HCT116 (cell line): Measurements from ENCODE around the gene SIAE. TPM values are rescaled to one million over a fixed set of nuclear protein-coding genes. Genes with fewer than 3 reads are reported as not detected.

ENCODE experiments used
- ATAC-seq: fragments of 200-7000 bp; cut with Tn5 transposase; 2 replicates; pipeline ENCODE4 v1.9.1; 2020; ENCODE audit warnings: mild to moderate bottlenecking, moderate library complexity
- BruUV-seq: library from RNA; stranded (reverse); fragments of 400-500 nt; replicated peaks from 2 replicates; lab custom pipeline; 2021; lab: Mats Ljungman, UMichigan
- CTCF ChIA-PET: fragments of 300-600 bp; sonication (Branson Sonifier 250); formaldehyde crosslinking; loops from one replicate; lab custom pipeline; 2021; ENCODE audit warnings: antibody characterized with exemption; lab: Charles Lee
- POLR2A ChIA-PET: fragments of 300-600, 350-600 bp; sonication (Branson Sonifier 250); formaldehyde crosslinking; loops from one replicate; lab custom pipeline; 2021; ENCODE audit warnings: antibody characterized with exemption; lab: Charles Lee
- RAD21 ChIA-PET, 2 experiments: fragments of 300-600 bp; sonication (Branson Sonifier 250); formaldehyde crosslinking; loops; one replicate each; lab custom pipeline; 2023; ENCODE audit warnings: low total read pairs in 2 of 2; ENCODE audit not compliant: uncharacterized antibody in 2 of 2, unreplicated experiment in 2 of 2, low non-redundant PET in 1 of 2; lab: Charles Lee
- DNase-seq: peaks from one replicate; pipeline ENCODE4 v3.0.0-alpha.2; 2010; ENCODE audit warnings: low read depth, low spot score
- H2AFZ ChIP-seq: fragments of 200-600 bp; shearing (Covaris generic), sonication (generic); 2 replicates; pipeline ENCODE4 v1.6.1; 2017; ENCODE audit warnings: low read depth, mixed run types, mixed read lengths, antibody characterized with exemption, low read length; ENCODE audit not compliant: poor library complexity, severe bottlenecking
- H3K27ac ChIP-seq: 2 replicates; pipeline ENCODE4 v1.5.1; 2012; ENCODE audit warnings: low read depth, low read length
- H3K27me3 ChIP-seq: fragments of 200-600 bp; sonication (generic); 2 replicates; pipeline ENCODE4 v1.6.1; 2016; ENCODE audit warnings: mixed run types, low read length, mixed read lengths; ENCODE audit not compliant: insufficient read depth
- H3K36me3 ChIP-seq, 2 experiments: fragments of 200-500 bp in 1 of 2; fragments of 200-600 bp in 1 of 2; sonication (Bioruptor generic) in 1 of 2; sonication (generic) in 1 of 2; 2 replicates each; pipeline versions ENCODE4 v1.5.1 to v1.6.1; 2014 to 2016; ENCODE audit warnings: low read length in 2 of 2, inconsistent platforms in 1 of 2, mixed read lengths in 1 of 2, mixed run types in 1 of 2; ENCODE audit not compliant: insufficient read depth in 2 of 2, control insufficient read depth in 1 of 2
- H3K4me1 ChIP-seq, 2 experiments: fragments of 200-600 bp in 1 of 2; sonication (generic) in 1 of 2; 2 replicates each; pipeline versions ENCODE4 v1.5.1 to v1.6.1; 2012 to 2017; ENCODE audit warnings: low read length in 2 of 2, inconsistent platforms in 1 of 2, mild to moderate bottlenecking in 1 of 2, mixed read lengths in 1 of 2, mixed run types in 1 of 2, moderate library complexity in 1 of 2; ENCODE audit not compliant: insufficient read depth in 2 of 2, control insufficient read depth in 1 of 2
- H3K4me2 ChIP-seq: fragments of 200-600 bp; sonication (generic); 2 replicates; pipeline ENCODE4 v1.6.1; 2017; ENCODE audit warnings: mixed run types, low read length, mixed read lengths
- H3K4me3 ChIP-seq, 2 experiments: fragments of 200-600 bp in 1 of 2; sonication (generic) in 1 of 2; replicated peaks in 1 of 2; 2 replicates each; pipeline ENCODE4 v1.5.1; 2011 to 2016; ENCODE audit warnings: low read length in 2 of 2, control low read depth in 1 of 2, low read depth in 1 of 2, mild to moderate bottlenecking in 1 of 2, mixed read lengths in 1 of 2, mixed run types in 1 of 2
- H3K79me2 ChIP-seq: fragments of 200-600 bp; sonication (generic); 2 replicates; pipeline ENCODE4 v1.6.1; 2017; ENCODE audit warnings: mild to moderate bottlenecking, mixed run types, low read length, moderate library complexity, mixed read lengths; ENCODE audit not compliant: insufficient read depth
- H3K9ac ChIP-seq: fragments of 200-600 bp; sonication (generic); 2 replicates; pipeline ENCODE4 v1.6.1; 2016; ENCODE audit warnings: low read length, mixed read lengths
- H3K9me2 ChIP-seq: fragments of 200-600 bp; sonication (generic), shearing (Covaris generic); 2 replicates; pipeline ENCODE4 v1.6.1; 2017; ENCODE audit warnings: mixed run types, mild to moderate bottlenecking, moderate library complexity; ENCODE audit not compliant: insufficient read depth
- H3K9me3 ChIP-seq, 2 experiments: fragments of 200-500 bp in 1 of 2; fragments of 200-600 bp in 1 of 2; sonication (Bioruptor generic) in 1 of 2; sonication (generic) in 1 of 2; 2 replicates each; pipeline ENCODE4 v1.6.1; 2014 to 2017; ENCODE audit warnings: low read length in 2 of 2, mixed read lengths in 2 of 2, inconsistent platforms in 1 of 2, low read depth in 1 of 2, mild to moderate bottlenecking in 1 of 2, mixed run types in 1 of 2, moderate library complexity in 1 of 2; ENCODE audit not compliant: control insufficient read depth in 1 of 2, insufficient read depth in 1 of 2
- H4K20me1 ChIP-seq: fragments of 200-600 bp; sonication (generic), shearing (Covaris generic); 2 replicates; pipeline ENCODE4 v1.6.1; 2017; ENCODE audit warnings: mixed run types, mild to moderate bottlenecking, moderate library complexity; ENCODE audit not compliant: insufficient read depth
- ELF1 ChIP-seq: IDR thresholded peaks from 2 replicates; pipeline ENCODE4 v1.6.1; 2012; ENCODE audit warnings: low read depth, borderline replicate concordance
- EZH2 ChIP-seq: fragments of 200-600 bp; sonication (generic); IDR thresholded peaks from 2 replicates; pipeline ENCODE4 v1.6.1; 2017; ENCODE audit warnings: antibody characterized with exemption, mixed run types
- JUND ChIP-seq: IDR thresholded peaks from 2 replicates; pipeline ENCODE4 v1.6.1; 2012
- TCF7L2 ChIP-seq: IDR thresholded peaks from 2 replicates; pipeline ENCODE4 v1.7.0; 2011; ENCODE audit warnings: borderline replicate concordance, inconsistent platforms; ENCODE audit not compliant: insufficient read depth, insufficient read length; ENCODE audit errors: extremely low read depth
- ZFX ChIP-seq: fragments of 450-650 bp; IDR thresholded peaks from 2 replicates; pipeline ENCODE4 v1.6.1; 2017
- ZNF274 ChIP-seq: fragments of 200-500 bp; sonication (Bioruptor generic); IDR thresholded peaks from 2 replicates; pipeline ENCODE4 v1.6.1; 2014; ENCODE audit warnings: mild to moderate bottlenecking, low read depth, low read length, inconsistent platforms
- intact Hi-C: fragments of 100-400 bp; cut with micrococcal nuclease; formaldehyde crosslinking; loops from 2 replicates; pipeline ENCODE4 v1.10.0; 2022
- total RNA-seq: library from RNA; stranded (reverse); gene quantifications from one replicate; pipeline ENCODE4 v1.2.1, GENCODE V29; 2021; ENCODE audit not compliant: unreplicated experiment
- TF ChIP-seq, protein P1 (sequence below): IDR thresholded peaks from 2 replicates; pipeline ENCODE4 v1.6.1; 2011; ENCODE audit warnings: mild to moderate bottlenecking, low read length, moderate library complexity; ENCODE audit not compliant: insufficient replicate concordance; ENCODE audit errors: extremely low read depth

The SIAE gene
- total RNA-seq, 1 experiment from 2014 or later = 39.2 TPM

DNA sequence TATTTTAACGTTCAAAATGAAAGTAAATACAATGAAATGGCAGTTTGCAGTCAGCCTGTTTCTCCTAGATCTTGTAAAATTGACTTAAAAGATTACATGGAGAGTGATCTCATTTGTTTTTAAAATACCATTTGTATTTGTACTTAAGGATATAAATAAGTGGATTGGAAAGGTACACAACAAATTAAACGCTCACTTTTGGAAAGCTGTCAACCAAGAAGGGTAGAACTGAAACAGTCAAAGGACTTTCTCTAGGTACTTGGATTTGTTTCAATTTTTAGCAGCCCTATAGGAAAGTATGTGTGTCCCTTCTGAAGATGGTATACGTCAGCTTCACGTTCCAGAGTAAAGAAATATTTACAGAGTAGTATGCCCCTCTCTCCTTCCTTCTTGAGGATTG lies 43.6 kb downstream of the SIAE start (continued):
- TF ChIP-seq JUND (no peak), ZNF274 (no peak), ELF1 (no peak), ZFX (no peak), EZH2 (no peak)

DNA sequence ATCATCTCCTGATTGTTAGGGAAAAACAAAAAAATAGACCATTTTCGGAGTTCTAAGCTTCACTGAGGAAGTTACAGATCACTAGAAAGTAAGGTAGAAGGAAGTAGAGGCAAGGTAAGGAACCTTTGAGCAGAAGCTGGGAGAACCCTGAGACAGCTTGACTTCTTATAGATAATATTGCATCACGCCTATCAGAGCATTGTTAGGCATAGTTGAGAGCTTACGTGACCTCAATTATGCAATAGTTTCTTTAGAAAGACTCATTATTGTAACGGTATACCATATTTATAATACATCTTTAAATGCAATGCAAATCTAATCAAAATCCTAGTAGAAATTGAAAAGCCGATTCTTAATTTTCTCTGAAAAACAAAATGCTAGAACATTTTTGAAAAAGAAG lies 46.0 kb downstream of the SIAE start:
- POLR2A ChIA-PET = no interaction called here
- BruUV-seq = no TSS peak

More for the DNA sequence above, 46.0 kb downstream of the SIAE start:
- no peak overlapping the region for H3K4me3 ChIP-seq
- H3K9me2 ChIP-seq = no peaks in the 10 kb centered on the region
- intact Hi-C loops = no loop called here
- H3K27ac ChIP-seq = no peak overlapping the region
- no peaks in the 10 kb centered on the region for H4K20me1 ChIP-seq
- TF ChIP-seq, protein P1, sequence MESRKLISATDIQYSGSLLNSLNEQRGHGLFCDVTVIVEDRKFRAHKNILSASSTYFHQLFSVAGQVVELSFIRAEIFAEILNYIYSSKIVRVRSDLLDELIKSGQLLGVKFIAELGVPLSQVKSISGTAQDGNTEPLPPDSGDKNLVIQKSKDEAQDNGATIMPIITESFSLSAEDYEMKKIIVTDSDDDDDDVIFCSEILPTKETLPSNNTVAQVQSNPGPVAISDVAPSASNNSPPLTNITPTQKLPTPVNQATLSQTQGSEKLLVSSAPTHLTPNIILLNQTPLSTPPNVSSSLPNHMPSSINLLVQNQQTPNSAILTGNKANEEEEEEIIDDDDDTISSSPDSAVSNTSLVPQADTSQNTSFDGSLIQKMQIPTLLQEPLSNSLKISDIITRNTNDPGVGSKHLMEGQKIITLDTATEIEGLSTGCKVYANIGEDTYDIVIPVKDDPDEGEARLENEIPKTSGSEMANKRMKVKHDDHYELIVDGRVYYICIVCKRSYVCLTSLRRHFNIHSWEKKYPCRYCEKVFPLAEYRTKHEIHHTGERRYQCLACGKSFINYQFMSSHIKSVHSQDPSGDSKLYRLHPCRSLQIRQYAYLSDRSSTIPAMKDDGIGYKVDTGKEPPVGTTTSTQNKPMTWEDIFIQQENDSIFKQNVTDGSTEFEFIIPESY = no peak
- no peak for TF ChIP-seq TCF7L2
- no peaks in the 10 kb centered on the region for H3K27me3 ChIP-seq
- H3K9me3 ChIP-seq = no peaks in the 10 kb centered on the region
- no peak for ATAC-seq
- no peak overlapping the region for H3K4me2 ChIP-seq
- RAD21 ChIA-PET = no interaction called here
- no peak overlapping the region for H2AFZ ChIP-seq
- peaks cover 31 to 49% of the 10 kb centered on the region in 2 experiments for H3K36me3 ChIP-seq
- CTCF ChIA-PET = no interaction called here
- no peak overlapping the region for H3K9ac ChIP-seq
- peaks cover 45% of the 10 kb centered on the region for H3K79me2 ChIP-seq
- DNase-seq = no peak
- peaks cover 7 to 8% of the 10 kb centered on the region in 2 experiments; a peak in 3 of 4 replicates for H3K4me1 ChIP-seq
